Glutamatergic neuron (in vitro differentiated cells): ENCODE measurements around the gene SWI5. TPM values are rescaled to one million over a fixed set of nuclear protein-coding genes. Genes with fewer than 3 reads are reported as not detected.

ENCODE experiments used
- DNase-seq: peaks from one replicate; pipeline ENCODE4 v3.0.0; 2022
- H3K27ac Mint-ChIP-seq: one replicate; pipeline ENCODE4 v1.8.0; 2020; ENCODE audit warnings: mild to moderate bottlenecking, mixed read lengths, inconsistent platforms; ENCODE audit not compliant: unreplicated experiment
- H3K27me3 Mint-ChIP-seq: one replicate; pipeline ENCODE4 v1.8.0; 2020; ENCODE audit warnings: mild to moderate bottlenecking, moderate library complexity, mixed read lengths, inconsistent platforms; ENCODE audit not compliant: unreplicated experiment
- H3K36me3 Mint-ChIP-seq: one replicate; pipeline ENCODE4 v1.8.0; 2020; ENCODE audit warnings: mild to moderate bottlenecking, mixed read lengths, inconsistent platforms; ENCODE audit not compliant: unreplicated experiment
- H3K4me1 Mint-ChIP-seq: one replicate; pipeline ENCODE4 v1.8.0; 2020; ENCODE audit warnings: mild to moderate bottlenecking, low read depth, mixed read lengths, inconsistent platforms; ENCODE audit not compliant: unreplicated experiment
- H3K4me3 Mint-ChIP-seq: one replicate; pipeline ENCODE4 v1.8.0; 2020; ENCODE audit warnings: mild to moderate bottlenecking, mixed read lengths, inconsistent platforms; ENCODE audit not compliant: unreplicated experiment
- H3K9me3 Mint-ChIP-seq: one replicate; pipeline ENCODE4 v1.8.0; 2020; ENCODE audit warnings: mild to moderate bottlenecking, moderate library complexity, mixed read lengths, inconsistent platforms; ENCODE audit not compliant: unreplicated experiment
- CTCF ChIP-seq: fragments of 200-600 bp; sonication (generic); IDR thresholded peaks from one replicate; pipeline ENCODE4 v1.5.0; 2021; ENCODE audit not compliant: partially characterized antibody, unreplicated experiment
- total RNA-seq: library from RNA; stranded (reverse); fragmentation: NEBNext Ultra II Directional; extraction: Animal tissue kit (Norgen Biotek cat#: 25700); gene quantifications from one replicate; pipeline ENCODE4 v1.2.1, GENCODE V29; 2021; ENCODE audit not compliant: unreplicated experiment

SWI5 gene
- total RNA-seq, 1 donor from 2014 or later, result 13.7 TPM

DNA sequence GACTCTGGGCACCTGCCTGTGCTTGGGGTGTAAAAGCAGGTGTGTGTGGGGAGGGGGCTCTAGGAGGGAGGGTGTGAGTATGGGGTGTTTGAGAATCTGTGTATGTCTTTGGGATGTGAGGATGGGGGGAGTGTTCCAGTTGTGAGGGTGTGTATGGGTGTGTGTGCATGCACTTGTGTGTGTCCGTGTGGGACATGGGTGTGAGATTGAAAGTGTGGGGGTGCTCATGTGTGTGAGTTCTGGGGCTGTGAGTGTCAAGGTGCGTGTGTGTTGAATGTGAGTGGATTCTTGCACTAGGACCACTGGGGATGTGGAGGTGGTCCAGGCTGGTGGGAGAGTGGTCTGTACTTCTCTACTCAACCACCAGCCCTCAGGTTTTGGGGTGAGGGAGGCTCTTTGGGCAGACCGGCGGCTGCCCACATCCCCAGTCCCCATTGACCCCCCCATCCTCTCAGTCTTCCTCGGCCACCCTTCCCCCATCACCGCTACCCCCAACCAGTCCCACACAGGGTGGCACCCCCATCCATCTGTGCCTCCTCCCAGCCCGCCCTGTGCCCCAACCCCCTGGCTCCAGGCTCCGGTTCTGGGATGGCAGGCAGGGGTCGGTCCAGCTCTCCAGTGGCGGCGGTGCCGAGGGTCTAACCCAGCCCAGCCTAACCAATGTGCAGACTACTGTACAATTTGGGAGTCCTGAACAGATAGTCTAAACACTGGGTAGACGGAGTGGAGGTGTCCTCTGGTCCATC, 31.8 kb upstream of the SWI5 start:
- H3K4me1 Mint-ChIP-seq, result peaks cover 20% of the 10 kb centered on the region
- H3K36me3 Mint-ChIP-seq, result no peaks in the 10 kb centered on the region
- TF ChIP-seq CTCF, result no peak
- H3K9me3 Mint-ChIP-seq, result peaks cover 3% of the 10 kb centered on the region
- no peak overlapping the region for H3K27ac Mint-ChIP-seq
- no peak for DNase-seq
- peak overlapping the region; percentile 5 for H3K4me3 Mint-ChIP-seq
- peaks cover 13% of the 10 kb centered on the region for H3K27me3 Mint-ChIP-seq

DNA sequence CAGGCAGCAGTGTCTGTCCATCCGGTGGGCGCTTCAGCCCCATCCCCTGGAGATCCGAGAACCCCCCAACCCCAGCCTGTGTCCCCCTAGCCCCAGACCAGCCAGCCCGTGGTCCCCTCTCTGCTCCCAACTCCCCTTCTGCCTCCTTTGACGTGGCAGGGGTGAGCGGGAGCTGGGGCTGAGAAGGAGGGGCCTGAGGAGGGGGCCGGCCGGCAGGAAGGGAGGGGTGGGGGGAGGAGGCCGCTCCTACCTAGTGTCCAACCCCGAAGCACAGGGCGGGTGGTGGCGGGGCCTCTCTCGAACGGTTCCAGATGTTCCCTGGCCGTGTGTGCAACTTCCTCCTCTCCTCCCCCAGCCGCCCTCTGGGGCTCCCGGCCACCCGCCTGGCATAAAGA, 31.2 kb upstream of the SWI5 start:
- Mint-ChIP-seq H3K36me3 (no peaks in the 10 kb centered on the region), H3K4me3 (no peak overlapping the region), H3K27ac (no peak overlapping the region), H3K4me1 (peaks cover 23% of the 10 kb centered on the region), H3K9me3 (peaks cover 6% of the 10 kb centered on the region), H3K27me3 (peaks cover 13% of the 10 kb centered on the region)
- peak; percentile 48 for DNase-seq
- no peak for TF ChIP-seq CTCF

- no peak for TF ChIP-seq CTCF
- DNase-seq, result no peak
- Mint-ChIP-seq H3K36me3 (no peaks in the 10 kb centered on the region), H3K9me3 (peaks cover 8% of the 10 kb centered on the region), H3K27ac (peak overlapping the region; percentile 38), H3K27me3 (peaks cover 13% of the 10 kb centered on the region), H3K4me3 (no peak overlapping the region), H3K4me1 (peaks cover 20% of the 10 kb centered on the region)
These were observed 30.5 kb upstream of the SWI5 start for GRCh38 chr9:128245421-128246151.

DNA sequence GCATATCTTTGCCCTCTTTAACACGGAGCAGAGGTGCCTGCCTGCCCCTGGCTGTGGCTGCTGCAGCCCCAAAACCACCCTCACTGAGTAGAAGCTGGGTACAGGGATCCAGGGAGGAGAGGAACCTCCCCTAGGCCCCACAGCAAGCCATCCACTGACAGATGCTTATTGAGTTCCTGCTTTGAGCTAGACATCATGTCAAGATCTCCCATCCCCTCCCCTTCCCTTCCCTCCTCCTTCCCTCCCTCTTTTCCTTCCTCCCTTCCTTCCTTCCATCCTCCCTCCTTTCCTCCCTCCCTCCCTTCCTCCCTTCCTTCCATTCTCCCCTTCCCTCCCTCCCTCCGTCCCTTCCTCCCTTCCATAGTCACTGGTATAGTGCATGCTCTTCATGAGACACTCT, 29.6 kb upstream of the SWI5 start:
- no peak for DNase-seq
- no peak for TF ChIP-seq CTCF
- no peak overlapping the region for H3K27ac Mint-ChIP-seq
- no peaks in the 10 kb centered on the region for H3K36me3 Mint-ChIP-seq
- H3K9me3 Mint-ChIP-seq, result peaks cover 8% of the 10 kb centered on the region
- H3K4me3 Mint-ChIP-seq, result no peak overlapping the region
- H3K27me3 Mint-ChIP-seq, result peaks cover 16% of the 10 kb centered on the region
- peaks cover 20% of the 10 kb centered on the region for H3K4me1 Mint-ChIP-seq
